Uterus (tissue), 4 donors: Measurements from ENCODE around the gene RHCG. TPM values are rescaled to one million over a fixed set of nuclear protein-coding genes. Genes with fewer than 3 reads are reported as not detected.

ENCODE experiments used
- DNase-seq, 2 donors: peaks; one replicate each; pipeline ENCODE4 v3.0.0-alpha.2; 2019 to 2020
- H3K27ac ChIP-seq, 2 donors: fragments of 200-600 bp; sonication (generic); 1 replicate in 1 of 2; 2 replicates in 1 of 2; pipeline ENCODE4 v1.5.1; 2016 to 2018
- H3K27me3 ChIP-seq, 2 donors: fragments of 200-600 bp; sonication (generic); one replicate each; pipeline ENCODE4 v1.5.1; 2018 to 2019; ENCODE audit warnings: control low read depth in 1 of 2
- H3K36me3 ChIP-seq, 2 donors: fragments of 200-600 bp; sonication (generic); one replicate each; pipeline ENCODE4 v1.5.1; 2019; ENCODE audit warnings: control low read depth in 1 of 2
- H3K4me1 ChIP-seq, 2 donors: fragments of 200-600 bp; sonication (generic); one replicate each; pipeline ENCODE4 v1.5.1; 2018 to 2019; ENCODE audit warnings: control low read depth in 1 of 2
- H3K4me3 ChIP-seq, 2 donors: fragments of 200-600 bp; sonication (generic); 1 replicate in 1 of 2; 2 replicates in 1 of 2; pipeline ENCODE4 v1.5.1; 2018 to 2019; ENCODE audit warnings: mild to moderate bottlenecking in 1 of 2
- H3K9me3 ChIP-seq, 2 donors: fragments of 200-600 bp; sonication (generic); one replicate each; pipeline ENCODE4 v1.5.1; 2019; ENCODE audit warnings: control low read depth in 1 of 2
- POLR2A ChIP-seq, 2 donors: fragments of 450-650 bp; IDR thresholded peaks; one replicate each; pipeline ENCODE4 v1.6.1; 2016; ENCODE audit warnings: antibody characterized with exemption in 2 of 2, mild to moderate bottlenecking in 1 of 2, moderate library complexity in 1 of 2
- intact Hi-C: fragments of 100-400 bp; cut with DNase I; formaldehyde crosslinking; loops from one replicate; pipeline ENCODE4 v1.15.1; 2023; ENCODE audit warnings: low total_unique reads
- total RNA-seq, 4 donors: library from RNA; depleted of rRNA in 3 of 4; stranded (reverse); fragments of >200 nt in 3 of 4; gene quantifications; one replicate each; pipeline versions ENCODE4 v1.1.0 to v1.2.4, GENCODE V29; 2014 to 2023
- TF ChIP-seq, protein P1 (sequence below), 4 experiments: fragments of 200-600 bp in 2 of 4; fragments of 450-650 bp in 2 of 4; sonication (generic) in 2 of 4; IDR thresholded peaks; one replicate each; pipeline ENCODE4 v1.5.1; 2016 to 2019; ENCODE audit warnings: antibody characterized with exemption in 4 of 4, mild to moderate bottlenecking in 2 of 4, moderate library complexity in 1 of 4
- donor health status: DM: yes; HTN: yes; CAD: no.

RHCG gene
- total RNA-seq, 4 donors from 2014 or later: 0.14 to 2.9 (median 0.58) TPM; not detected in 1

DNA sequence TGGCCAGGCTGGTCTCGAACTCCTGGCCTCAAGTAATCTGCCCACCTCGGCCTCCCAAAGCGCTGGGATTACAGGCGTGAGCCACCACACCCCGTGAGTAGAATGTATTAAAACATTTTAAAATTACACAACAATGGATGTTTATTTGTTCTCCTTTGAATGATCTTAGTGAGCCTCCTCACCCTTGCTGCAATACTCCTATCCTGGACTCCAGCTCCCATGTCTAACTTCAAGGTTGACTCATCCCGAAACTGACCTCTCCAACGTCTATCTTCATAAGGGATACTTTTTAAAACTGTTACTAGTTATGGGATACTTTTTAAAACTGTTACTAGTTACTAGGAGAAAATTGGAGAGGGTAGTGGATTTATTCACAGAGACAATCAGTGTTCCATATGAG, 17.8 kb upstream of the RHCG start:
- Histone ChIP-seq H3K4me1 (no peaks in the 10 kb centered on the region), H3K27ac (no peak overlapping the region), H3K36me3 (no peaks in the 10 kb centered on the region), H3K9me3 (no peaks in the 10 kb centered on the region), H3K4me3 (no peak overlapping the region), H3K27me3 (no peaks in the 10 kb centered on the region)
- TF ChIP-seq POLR2A (IDR thresholded peaks at IDR 0.05): no peak
- TF ChIP-seq, protein P1, sequence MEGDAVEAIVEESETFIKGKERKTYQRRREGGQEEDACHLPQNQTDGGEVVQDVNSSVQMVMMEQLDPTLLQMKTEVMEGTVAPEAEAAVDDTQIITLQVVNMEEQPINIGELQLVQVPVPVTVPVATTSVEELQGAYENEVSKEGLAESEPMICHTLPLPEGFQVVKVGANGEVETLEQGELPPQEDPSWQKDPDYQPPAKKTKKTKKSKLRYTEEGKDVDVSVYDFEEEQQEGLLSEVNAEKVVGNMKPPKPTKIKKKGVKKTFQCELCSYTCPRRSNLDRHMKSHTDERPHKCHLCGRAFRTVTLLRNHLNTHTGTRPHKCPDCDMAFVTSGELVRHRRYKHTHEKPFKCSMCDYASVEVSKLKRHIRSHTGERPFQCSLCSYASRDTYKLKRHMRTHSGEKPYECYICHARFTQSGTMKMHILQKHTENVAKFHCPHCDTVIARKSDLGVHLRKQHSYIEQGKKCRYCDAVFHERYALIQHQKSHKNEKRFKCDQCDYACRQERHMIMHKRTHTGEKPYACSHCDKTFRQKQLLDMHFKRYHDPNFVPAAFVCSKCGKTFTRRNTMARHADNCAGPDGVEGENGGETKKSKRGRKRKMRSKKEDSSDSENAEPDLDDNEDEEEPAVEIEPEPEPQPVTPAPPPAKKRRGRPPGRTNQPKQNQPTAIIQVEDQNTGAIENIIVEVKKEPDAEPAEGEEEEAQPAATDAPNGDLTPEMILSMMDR (IDR thresholded peaks at IDR 0.05): no peak
- intact Hi-C loops: no loop called here
- DNase-seq: no peak

GRCh38 chr15:89513284-89513683, 16.9 kb upstream of the RHCG start:
- TF ChIP-seq, protein P1 (IDR thresholded peaks at IDR 0.05): no peak
- no peak for TF ChIP-seq POLR2A (IDR thresholded peaks at IDR 0.05)
- intact Hi-C loops: no loop called here
- no peaks in the 10 kb centered on the region for H3K36me3 ChIP-seq
- H3K27ac ChIP-seq: no peak overlapping the region
- H3K27me3 ChIP-seq: no peaks in the 10 kb centered on the region
- H3K4me1 ChIP-seq: no peaks in the 10 kb centered on the region
- no peak for DNase-seq
- no peaks in the 10 kb centered on the region for H3K9me3 ChIP-seq
- H3K4me3 ChIP-seq: no peak overlapping the region

DNA sequence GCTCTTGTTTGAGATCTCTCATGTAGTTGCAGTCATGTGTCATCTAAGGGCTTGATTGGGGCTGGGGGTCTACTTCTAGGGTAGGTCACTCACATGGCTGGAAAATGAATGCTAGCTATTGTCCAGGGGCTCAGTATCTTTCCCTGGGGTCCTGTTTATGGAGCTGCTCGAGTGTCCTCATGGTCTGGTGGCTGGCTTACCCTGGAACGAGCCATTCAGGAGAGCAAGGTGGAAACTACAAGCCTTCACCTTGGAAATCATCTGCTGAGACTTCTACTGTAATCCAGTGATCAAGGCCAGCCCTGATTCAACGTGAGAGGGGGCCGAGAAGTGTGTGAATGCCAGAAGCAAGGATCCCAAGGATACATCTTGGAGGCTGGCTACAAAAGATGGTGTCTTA, 16.2 kb upstream of the RHCG start:
- Histone ChIP-seq H3K36me3 (no peaks in the 10 kb centered on the region), H3K4me3 (no peak overlapping the region), H3K4me1 (no peaks in the 10 kb centered on the region), H3K27me3 (no peaks in the 10 kb centered on the region), H3K9me3 (no peaks in the 10 kb centered on the region), H3K27ac (no peak overlapping the region)
- TF ChIP-seq POLR2A (IDR thresholded peaks at IDR 0.05): no peak
- TF ChIP-seq, protein P1 (IDR thresholded peaks at IDR 0.05): no peak
- intact Hi-C loops: no loop called here
- DNase-seq: no peak

DNA sequence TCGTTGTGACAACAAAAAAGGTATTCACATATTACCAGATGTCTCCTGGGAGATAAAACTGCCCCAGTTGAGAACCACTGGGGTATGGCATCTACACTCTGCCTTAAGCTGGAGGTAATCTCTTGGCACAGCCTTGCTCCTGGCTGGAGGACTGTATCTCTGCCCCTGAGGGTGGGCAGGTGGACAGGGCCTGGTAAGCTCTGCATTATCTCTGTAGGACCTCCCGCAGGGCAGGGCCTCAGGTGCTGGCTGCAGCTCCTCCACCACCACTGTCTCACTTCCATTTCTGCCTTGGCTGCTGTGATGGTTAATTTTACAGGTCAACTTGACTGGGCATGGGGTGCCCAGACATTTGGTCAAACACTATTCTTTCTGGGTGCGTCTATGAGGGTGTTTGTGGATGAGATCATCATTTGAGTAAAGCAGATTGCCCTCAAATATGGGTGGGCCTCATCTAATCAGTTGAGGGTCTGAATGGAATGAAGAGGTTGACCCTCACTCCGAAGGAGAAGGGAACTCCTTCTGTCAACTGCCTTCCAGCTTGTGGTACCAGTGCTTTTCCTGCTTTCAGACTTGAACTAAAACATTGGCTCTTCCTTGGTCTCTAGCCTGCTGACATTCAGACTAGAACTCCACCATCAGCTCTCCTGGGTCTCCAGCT, 9.8 kb upstream of the RHCG start:
- DNase-seq: no peak
- no peak for TF ChIP-seq POLR2A (IDR thresholded peaks at IDR 0.05)
- TF ChIP-seq, protein P1 (IDR thresholded peaks at IDR 0.05): no peak

GRCh38 chr15:89504166-89504565, 7.8 kb upstream of the RHCG start:
- no peak for DNase-seq
- H3K27ac ChIP-seq: no peak overlapping the region
- H3K36me3 ChIP-seq: no peaks in the 10 kb centered on the region
- H3K27me3 ChIP-seq: no peaks in the 10 kb centered on the region
- H3K4me1 ChIP-seq: no peaks in the 10 kb centered on the region
- H3K9me3 ChIP-seq: no peaks in the 10 kb centered on the region
- intact Hi-C loops: no loop called here
- H3K4me3 ChIP-seq: no peak overlapping the region
- no peak for TF ChIP-seq POLR2A (IDR thresholded peaks at IDR 0.05)
- TF ChIP-seq, protein P1 (IDR thresholded peaks at IDR 0.05): no peak

More for the DNA sequence above, 9.8 kb upstream of the RHCG start:
- intact Hi-C loops: no loop called here
- Histone ChIP-seq H3K9me3 (no peaks in the 10 kb centered on the region), H3K36me3 (no peaks in the 10 kb centered on the region), H3K27ac (no peak overlapping the region), H3K4me3 (no peak overlapping the region), H3K4me1 (no peaks in the 10 kb centered on the region), H3K27me3 (no peaks in the 10 kb centered on the region)
